ENCODE results near the gene INPP5A.

The INPP5A gene

DNA sequence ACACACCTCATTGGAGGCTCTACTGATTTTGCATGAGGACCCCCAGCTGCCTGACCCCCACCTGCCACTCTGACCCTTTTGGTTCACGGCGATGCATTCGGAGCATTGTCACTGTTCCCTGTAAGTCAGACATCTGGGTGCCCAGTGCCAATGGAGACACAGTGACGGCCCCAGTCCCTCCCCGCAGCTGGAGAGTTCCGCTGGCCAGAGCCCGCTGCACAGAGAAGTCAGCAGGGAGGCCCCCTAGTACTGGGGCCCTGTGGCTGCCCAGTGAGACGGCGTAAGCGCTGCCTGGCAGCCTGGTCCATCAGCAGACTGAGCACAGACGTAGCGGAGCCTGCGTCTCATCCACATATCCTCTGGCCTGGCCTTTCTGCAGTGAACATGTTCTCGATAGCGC, 170.9 kb downstream of the INPP5A start:
- Histone ChIP-seq H3K9me2 (replicated peaks; ENCODE audit: control insufficient read depth, low read length) (no peaks in the 10 kb centered on the region), H3K79me2 (ENCODE audit: control insufficient read depth, low read length) (no peaks in the 10 kb centered on the region), H3K9me3 (ENCODE audit: control insufficient read depth, insufficient read depth, low read length) (peaks cover 33% of the 10 kb centered on the region; the same call in 1 of the 2 replicates), H3K4me1 (ENCODE audit: control insufficient read depth, low read length) (no peaks in the 10 kb centered on the region), H3K27me3 (ENCODE audit: control insufficient read depth, low read length) (no peaks in the 10 kb centered on the region), H3K36me3 (ENCODE audit: control insufficient read depth, low read length) (no peaks in the 10 kb centered on the region), H4K20me1 (ENCODE audit: control insufficient read depth, insufficient read depth, low read depth, low read length) (no peaks in the 10 kb centered on the region), H3K27ac (ENCODE audit: low read depth, low read length) (no peak overlapping the region), H3F3A (ENCODE audit: control insufficient read depth, insufficient read depth) (no peaks in the 10 kb centered on the region), H3K4me3 (ENCODE audit: low read length) (no peak overlapping the region), H3K4me2 (ENCODE audit: low read length) (no peak overlapping the region)
- TF ChIP-seq, protein P1, sequence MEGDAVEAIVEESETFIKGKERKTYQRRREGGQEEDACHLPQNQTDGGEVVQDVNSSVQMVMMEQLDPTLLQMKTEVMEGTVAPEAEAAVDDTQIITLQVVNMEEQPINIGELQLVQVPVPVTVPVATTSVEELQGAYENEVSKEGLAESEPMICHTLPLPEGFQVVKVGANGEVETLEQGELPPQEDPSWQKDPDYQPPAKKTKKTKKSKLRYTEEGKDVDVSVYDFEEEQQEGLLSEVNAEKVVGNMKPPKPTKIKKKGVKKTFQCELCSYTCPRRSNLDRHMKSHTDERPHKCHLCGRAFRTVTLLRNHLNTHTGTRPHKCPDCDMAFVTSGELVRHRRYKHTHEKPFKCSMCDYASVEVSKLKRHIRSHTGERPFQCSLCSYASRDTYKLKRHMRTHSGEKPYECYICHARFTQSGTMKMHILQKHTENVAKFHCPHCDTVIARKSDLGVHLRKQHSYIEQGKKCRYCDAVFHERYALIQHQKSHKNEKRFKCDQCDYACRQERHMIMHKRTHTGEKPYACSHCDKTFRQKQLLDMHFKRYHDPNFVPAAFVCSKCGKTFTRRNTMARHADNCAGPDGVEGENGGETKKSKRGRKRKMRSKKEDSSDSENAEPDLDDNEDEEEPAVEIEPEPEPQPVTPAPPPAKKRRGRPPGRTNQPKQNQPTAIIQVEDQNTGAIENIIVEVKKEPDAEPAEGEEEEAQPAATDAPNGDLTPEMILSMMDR (IDR thresholded peaks at IDR 0.05; ENCODE audit: low read depth, low read length, poor library complexity, severe bottlenecking), result no peak
- TF ChIP-seq EZH2phosphoT487 (IDR thresholded peaks at IDR 0.05; ENCODE audit: borderline replicate concordance, low read length), result no peak

DNA sequence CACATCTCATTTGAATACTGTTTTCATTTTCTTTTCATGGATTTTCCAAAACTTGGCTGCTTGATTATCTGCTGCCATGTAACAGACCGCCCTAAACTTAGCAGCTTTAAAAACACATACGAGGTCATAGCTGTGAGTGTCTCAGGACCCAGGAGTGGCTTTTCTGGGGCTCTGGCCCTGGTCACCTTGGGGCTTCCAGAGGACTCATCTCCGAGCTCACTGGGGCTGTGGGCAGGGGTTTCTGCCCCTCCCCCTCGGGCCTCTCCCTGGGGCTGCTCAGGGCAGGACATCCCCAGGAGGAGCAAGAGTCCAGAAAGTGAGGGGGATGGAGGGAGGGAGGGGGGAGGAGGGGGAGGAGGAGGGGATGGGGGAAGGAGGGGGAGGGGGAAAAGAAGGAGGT, 171.3 kb downstream of the INPP5A start:
- H3K36me3 ChIP-seq (ENCODE audit: control insufficient read depth, low read length), result no peaks in the 10 kb centered on the region
- H3F3A ChIP-seq (ENCODE audit: control insufficient read depth, insufficient read depth), result no peaks in the 10 kb centered on the region
- H3K27me3 ChIP-seq (ENCODE audit: control insufficient read depth, low read length), result no peaks in the 10 kb centered on the region
- no peak overlapping the region for H3K4me3 ChIP-seq (ENCODE audit: low read length)
- no peaks in the 10 kb centered on the region for H3K9me2 ChIP-seq (replicated peaks; ENCODE audit: control insufficient read depth, low read length)
- TF ChIP-seq EZH2phosphoT487 (IDR thresholded peaks at IDR 0.05; ENCODE audit: borderline replicate concordance, low read length), result no peak
- TF ChIP-seq, protein P1 (IDR thresholded peaks at IDR 0.05; ENCODE audit: low read depth, low read length, poor library complexity, severe bottlenecking), result no peak
- H3K79me2 ChIP-seq (ENCODE audit: control insufficient read depth, low read length), result no peaks in the 10 kb centered on the region
- H3K4me1 ChIP-seq (ENCODE audit: control insufficient read depth, low read length), result no peaks in the 10 kb centered on the region
- no peaks in the 10 kb centered on the region for H4K20me1 ChIP-seq (ENCODE audit: control insufficient read depth, insufficient read depth, low read depth, low read length)
- H3K9me3 ChIP-seq (ENCODE audit: control insufficient read depth, insufficient read depth, low read length), result peaks cover 32% of the 10 kb centered on the region; the same call in 1 of the 2 replicates
- no peak overlapping the region for H3K4me2 ChIP-seq (ENCODE audit: low read length)
- no peak overlapping the region for H3K27ac ChIP-seq (ENCODE audit: low read depth, low read length)

DNA sequence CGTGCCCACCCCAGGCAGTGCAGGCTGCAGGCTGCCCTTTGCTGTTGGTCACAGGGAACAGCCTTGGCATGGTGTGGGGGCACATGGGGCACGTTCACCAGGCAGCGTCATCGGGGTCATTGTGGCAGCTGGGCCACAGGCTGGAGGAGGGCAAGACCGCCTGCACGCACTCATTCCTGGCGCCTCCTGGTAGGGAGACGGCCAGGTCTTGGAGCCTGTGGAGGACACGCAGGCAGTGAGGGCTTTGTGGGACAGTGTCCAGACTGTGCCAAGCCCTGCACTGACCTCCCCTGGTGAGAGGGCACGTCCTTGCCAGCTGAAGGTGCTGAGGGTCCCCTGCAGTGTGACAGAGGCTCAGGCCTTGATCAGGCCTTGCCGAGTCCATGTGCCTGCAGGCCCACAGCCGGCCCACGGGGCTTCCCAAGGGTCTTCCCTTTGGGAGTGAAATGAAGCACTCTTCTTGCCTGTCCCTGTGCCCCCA, 171.9 kb downstream of the INPP5A start:
- no peak for TF ChIP-seq EZH2phosphoT487 (IDR thresholded peaks at IDR 0.05; ENCODE audit: borderline replicate concordance, low read length)
- Histone ChIP-seq H3K27ac (ENCODE audit: low read depth, low read length) (no peak overlapping the region), H3F3A (ENCODE audit: control insufficient read depth, insufficient read depth) (no peaks in the 10 kb centered on the region), H3K9me2 (replicated peaks; ENCODE audit: control insufficient read depth, low read length) (no peaks in the 10 kb centered on the region), H3K36me3 (ENCODE audit: control insufficient read depth, low read length) (no peaks in the 10 kb centered on the region), H4K20me1 (ENCODE audit: control insufficient read depth, insufficient read depth, low read depth, low read length) (no peaks in the 10 kb centered on the region), H3K79me2 (ENCODE audit: control insufficient read depth, low read length) (no peaks in the 10 kb centered on the region), H3K9me3 (ENCODE audit: control insufficient read depth, insufficient read depth, low read length) (peaks cover 28% of the 10 kb centered on the region; the same call in 1 of the 2 replicates), H3K4me1 (ENCODE audit: control insufficient read depth, low read length) (no peaks in the 10 kb centered on the region), H3K4me2 (ENCODE audit: low read length) (no peak overlapping the region), H3K4me3 (ENCODE audit: low read length) (no peak overlapping the region), H3K27me3 (ENCODE audit: control insufficient read depth, low read length) (no peaks in the 10 kb centered on the region)

DNA sequence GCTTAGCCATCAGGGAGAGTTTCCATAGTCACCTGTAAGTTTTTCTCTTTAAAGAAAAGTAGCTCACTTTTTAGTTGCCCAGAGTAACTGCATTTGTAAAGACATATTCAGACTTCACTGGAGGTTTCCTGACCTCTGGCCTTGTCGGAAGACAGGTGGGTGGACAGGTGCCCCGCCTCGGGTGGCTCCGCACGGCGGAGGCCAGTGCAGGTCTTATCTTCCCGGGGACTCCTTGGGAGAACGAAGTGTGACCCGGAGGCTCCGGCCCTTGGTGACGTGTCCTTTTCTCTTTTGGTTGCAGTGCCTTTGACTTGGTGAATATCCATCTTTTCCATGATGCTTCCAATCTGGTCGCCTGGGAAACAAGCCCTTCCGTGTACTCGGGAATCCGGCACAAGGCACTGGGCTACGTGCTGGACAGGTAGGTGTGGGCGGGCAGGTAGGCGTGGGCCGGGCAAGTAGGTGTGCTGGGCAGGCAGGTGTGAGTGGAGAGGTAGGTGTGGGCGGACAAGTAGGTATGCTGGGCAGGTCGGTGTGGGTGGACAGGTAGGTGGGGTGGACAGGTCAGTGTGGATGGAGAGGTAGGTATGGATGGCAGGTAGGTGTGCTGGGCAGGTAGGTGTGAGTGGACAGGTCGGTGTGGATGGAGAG, 172.6 kb downstream of the INPP5A start:
- no peak overlapping the region for H3K4me2 ChIP-seq (ENCODE audit: low read length)
- H3K9me2 ChIP-seq (replicated peaks; ENCODE audit: control insufficient read depth, low read length), result no peaks in the 10 kb centered on the region
- H3K4me3 ChIP-seq (ENCODE audit: low read length), result no peak overlapping the region
- H3F3A ChIP-seq (ENCODE audit: control insufficient read depth, insufficient read depth), result no peaks in the 10 kb centered on the region
- H3K27ac ChIP-seq (ENCODE audit: low read depth, low read length), result no peak overlapping the region
- TF ChIP-seq EZH2phosphoT487 (IDR thresholded peaks at IDR 0.05; ENCODE audit: borderline replicate concordance, low read length), result no peak
- TF ChIP-seq, protein P1 (IDR thresholded peaks at IDR 0.05; ENCODE audit: low read depth, low read length, poor library complexity, severe bottlenecking), result no peak
- no peaks in the 10 kb centered on the region for H3K36me3 ChIP-seq (ENCODE audit: control insufficient read depth, low read length)
- H3K27me3 ChIP-seq (ENCODE audit: control insufficient read depth, low read length), result no peaks in the 10 kb centered on the region
- H3K4me1 ChIP-seq (ENCODE audit: control insufficient read depth, low read length), result no peaks in the 10 kb centered on the region
- H3K79me2 ChIP-seq (ENCODE audit: control insufficient read depth, low read length), result no peaks in the 10 kb centered on the region
- no peaks in the 10 kb centered on the region for H4K20me1 ChIP-seq (ENCODE audit: control insufficient read depth, insufficient read depth, low read depth, low read length)
- H3K9me3 ChIP-seq (ENCODE audit: control insufficient read depth, insufficient read depth, low read length), result peaks cover 28% of the 10 kb centered on the region; the same call in 1 of the 2 replicates

All from DOHH2 (cell line).